Chondrocyte (in vitro differentiated cells): ENCODE data around the gene ELMO2. TPM values are rescaled to one million over a fixed set of nuclear protein-coding genes. Genes with fewer than 3 reads are reported as not detected.
"Not testable (repeated sequence)": the region's sequence is repeated elsewhere in the genome, so short reads cannot be mapped to it uniquely, and the experiment has no call there.

Experiments used
- DNase-seq: peaks from one replicate; pipeline ENCODE4 v3.0.0; 2021; ENCODE audit warnings: mixed read lengths, low spot score
- H3K27ac Mint-ChIP-seq: one replicate; pipeline ENCODE4 v1.8.0; 2021; ENCODE audit warnings: mild to moderate bottlenecking, moderate library complexity, mixed read lengths; ENCODE audit not compliant: unreplicated experiment
- H3K27me3 Mint-ChIP-seq: 2 replicates; pipeline ENCODE4 v1.8.0; 2021; ENCODE audit warnings: low read depth, mixed read lengths
- H3K36me3 Mint-ChIP-seq: 2 replicates; pipeline ENCODE4 v1.8.0; 2021; ENCODE audit warnings: low read depth, mixed read lengths
- H3K4me1 Mint-ChIP-seq: 2 replicates; pipeline ENCODE4 v1.8.0; 2021; ENCODE audit warnings: low read depth, mild to moderate bottlenecking, mixed read lengths
- H3K4me3 Mint-ChIP-seq: one replicate; pipeline ENCODE4 v1.8.0; 2021; ENCODE audit warnings: mild to moderate bottlenecking, moderate library complexity, mixed read lengths; ENCODE audit not compliant: unreplicated experiment
- H3K9me3 Mint-ChIP-seq: 2 replicates; pipeline ENCODE4 v1.8.0; 2021; ENCODE audit warnings: low read depth, mixed read lengths
- CTCF ChIP-seq: fragments of 200-600 bp; sonication (generic); IDR thresholded peaks from 2 replicates; pipeline ENCODE4 v1.5.0; 2021; ENCODE audit warnings: antibody characterized with exemption, mild to moderate bottlenecking, moderate library complexity
- total RNA-seq: library from RNA; stranded (reverse); gene quantifications from 3 replicates; pipeline ENCODE4 v1.2.1, GENCODE V29; 2021

ELMO2 gene
- total RNA-seq, 1 donor from 2014 or later: 52.9 TPM

DNA sequence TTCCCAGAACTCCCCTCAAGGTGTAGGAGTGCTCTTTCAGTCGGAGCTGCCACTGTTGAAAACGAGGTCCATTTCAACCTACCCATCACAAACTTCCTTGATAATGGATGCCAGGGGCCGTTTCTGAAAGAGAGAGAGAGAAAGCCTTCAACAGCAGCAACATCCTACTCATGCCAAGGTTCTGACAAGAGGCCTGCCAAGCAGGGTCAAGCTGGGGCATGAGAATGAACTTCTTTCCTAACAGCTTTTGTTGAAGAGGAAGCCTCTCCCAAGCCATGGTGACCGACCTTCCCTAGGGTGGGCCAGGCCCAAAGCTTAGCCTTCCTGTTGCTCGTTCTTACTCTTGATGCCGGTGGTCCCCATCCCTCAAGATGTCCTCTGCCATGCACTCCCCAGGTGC is 12.4 kb downstream of the ELMO2 start:
- Mint-ChIP-seq H3K9me3 (no peaks in the 10 kb centered on the region), H3K27ac (no peak overlapping the region), H3K27me3 (no peaks in the 10 kb centered on the region), H3K4me1 (peaks cover 6% of the 10 kb centered on the region), H3K4me3 (no peak overlapping the region), H3K36me3 (peaks cover 31% of the 10 kb centered on the region)
- DNase-seq: no peak
- no peak for TF ChIP-seq CTCF

GRCh38 chr20:46388937-46389336 is 17.5 kb downstream of the ELMO2 start:
- no peak for TF ChIP-seq CTCF
- H3K4me1 Mint-ChIP-seq: no peaks in the 10 kb centered on the region
- no peak for DNase-seq
- H3K36me3 Mint-ChIP-seq: peaks cover 47% of the 10 kb centered on the region
- no peak overlapping the region for H3K27ac Mint-ChIP-seq
- H3K27me3 Mint-ChIP-seq: no peaks in the 10 kb centered on the region
- no peak overlapping the region for H3K4me3 Mint-ChIP-seq
- no peaks in the 10 kb centered on the region for H3K9me3 Mint-ChIP-seq

- Mint-ChIP-seq H3K27ac (no peak overlapping the region), H3K27me3 (no peaks in the 10 kb centered on the region), H3K36me3 (peaks cover 47% of the 10 kb centered on the region), H3K4me3 (no peak overlapping the region), H3K9me3 (no peaks in the 10 kb centered on the region), H3K4me1 (no peaks in the 10 kb centered on the region)
- TF ChIP-seq CTCF: no peak
- DNase-seq: no peak
Observed at GRCh38 chr20:46388201-46388836, 18.1 kb downstream of the ELMO2 start.

GRCh38 chr20:46387054-46387453 is 19.4 kb downstream of the ELMO2 start:
- not testable (repeated sequence) for H3K27me3 Mint-ChIP-seq, H3K9me3 Mint-ChIP-seq, H3K27ac Mint-ChIP-seq, H3K4me3 Mint-ChIP-seq, H3K4me1 Mint-ChIP-seq, DNase-seq
- H3K36me3 Mint-ChIP-seq: peaks cover 46% of the 10 kb centered on the region

DNA sequence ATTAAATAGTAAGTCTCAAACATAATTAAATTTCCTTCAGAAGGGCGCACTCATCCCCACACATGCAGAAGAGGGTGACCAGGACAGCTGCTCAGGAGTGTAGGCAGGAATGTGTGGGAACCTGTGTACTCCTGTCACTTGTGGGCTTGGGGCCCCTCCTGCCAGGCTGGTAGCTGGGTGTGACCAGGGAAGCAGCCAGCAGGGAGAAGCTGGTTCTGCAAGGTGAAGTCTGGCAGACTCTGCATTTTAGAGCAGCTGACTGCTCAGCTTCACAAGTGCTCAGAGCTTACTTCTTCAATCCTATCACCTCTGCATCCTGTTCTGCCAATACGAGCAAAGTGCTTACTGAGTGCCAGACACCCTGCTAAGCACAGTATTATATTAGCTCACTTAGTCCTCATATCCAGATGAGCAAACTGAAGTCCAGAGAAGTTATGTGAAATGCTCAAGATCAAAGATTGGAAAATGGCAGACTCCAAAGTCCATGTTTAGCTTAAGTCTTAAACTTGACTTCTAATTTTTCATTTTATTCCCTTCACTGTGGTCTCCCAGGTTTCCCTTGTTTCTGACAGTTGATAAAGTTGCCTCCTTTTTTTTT is 27.9 kb downstream of the ELMO2 start:
- Mint-ChIP-seq H3K36me3 (peaks cover 45% of the 10 kb centered on the region), H3K4me1 (no peaks in the 10 kb centered on the region), H3K27me3 (no peaks in the 10 kb centered on the region)

More for the DNA sequence above, 27.9 kb downstream of the ELMO2 start:
- Mint-ChIP-seq H3K27ac (no peak overlapping the region), H3K9me3 (no peaks in the 10 kb centered on the region), H3K4me3 (no peak overlapping the region)
- TF ChIP-seq CTCF: no peak
- no peak for DNase-seq
